OCI-LY3 (cell line): Measurements from ENCODE around the gene HRG.

ENCODE experiments used
- CTCF ChIP-seq: fragments of 200-600, 300-600 bp; sonication (generic); IDR thresholded peaks from 2 replicates; pipeline ENCODE4 v1.5.1; 2014; ENCODE audit warnings: antibody characterized with exemption, low read length, low read depth
- EZH2phosphoT487 ChIP-seq: fragments of 200-600 bp; shearing (Covaris generic); IDR thresholded peaks from 2 replicates; pipeline ENCODE4 v1.6.1; 2018; ENCODE audit warnings: antibody characterized with exemption, mixed run types, low read depth

GRCh38 chr3:186669378-186670084 is 3.7 kb downstream of the HRG start:
- TF ChIP-seq CTCF (no peak), EZH2phosphoT487 (no peak)
